BJ (cell line): ENCODE results near the gene KRT76. TPM values are rescaled to one million over a fixed set of nuclear protein-coding genes. Genes with fewer than 3 reads are reported as not detected.

Experiments
- CTCF ChIA-PET: fragments of 350-600 bp; formaldehyde crosslinking; extraction: SDS; loops from one replicate; lab custom pipeline; 2021; ENCODE audit warnings: antibody characterized with exemption, inconsistent platforms; lab: Yijun Ruan, JAX
- POLR2A ChIA-PET: fragments of 300-600 bp; sonication (Branson Sonifier 250); formaldehyde crosslinking; extraction: SDS; loops from one replicate; lab custom pipeline; 2021; ENCODE audit warnings: antibody characterized with exemption; lab: Charles Lee
- DNase-seq: peaks from one replicate; pipeline ENCODE4 v3.0.0-alpha.2; 2011; ENCODE audit warnings: low read depth
- H3K27me3 ChIP-seq: 2 replicates; pipeline ENCODE4 v1.6.0; 2011; ENCODE audit warnings: low read length; ENCODE audit not compliant: control insufficient read depth, insufficient read depth
- H3K36me3 ChIP-seq: 2 replicates; pipeline ENCODE4 v1.5.1; 2011; ENCODE audit warnings: low read length; ENCODE audit not compliant: control insufficient read depth, insufficient read depth
- H3K4me3 ChIP-seq: 2 replicates; pipeline ENCODE4 v1.5.1; 2011; ENCODE audit warnings: low read depth, mild to moderate bottlenecking, control low read depth, low read length
- CTCF ChIP-seq: IDR thresholded peaks from 2 replicates; pipeline ENCODE4 v1.5.1; 2011; ENCODE audit warnings: low read depth, mild to moderate bottlenecking, control low read depth, inconsistent platforms, low read length, moderate library complexity; ENCODE audit not compliant: insufficient read depth
- polyA plus RNA-seq: library from polyadenylated mRNA; depleted of rRNA; stranded (reverse); fragments of >200 nt; gene quantifications from 2 replicates; pipeline ENCODE4 v1.2.3, GENCODE V29; 2011

The KRT76 gene
- polyA plus RNA-seq, 1 experiment = not detected

- ChIA-PET POLR2A (no interaction called here), CTCF (no interaction called here)
These were observed 10.1 kb downstream of the KRT76 start for GRCh38 chr12:52767020-52767379.

GRCh38 chr12:52766351-52767019 is 10.7 kb downstream of the KRT76 start:
- H3K27me3 ChIP-seq = peaks cover 5% of the 10 kb centered on the region
- no peaks in the 10 kb centered on the region for H3K36me3 ChIP-seq
- CTCF ChIA-PET = no interaction called here
- H3K4me3 ChIP-seq = no peak overlapping the region
- no peak for TF ChIP-seq CTCF
- POLR2A ChIA-PET = no interaction called here
- no peak for DNase-seq

More at GRCh38 chr12:52767020-52767379, 10.1 kb downstream of the KRT76 start:
- DNase-seq = no peak
- H3K27me3 ChIP-seq = peaks cover 5% of the 10 kb centered on the region
- no peaks in the 10 kb centered on the region for H3K36me3 ChIP-seq
- H3K4me3 ChIP-seq = no peak overlapping the region
- no peak for TF ChIP-seq CTCF

GRCh38 chr12:52765702-52766101 is 11.4 kb downstream of the KRT76 start:
- no peak for DNase-seq
- POLR2A ChIA-PET = no interaction called here
- Histone ChIP-seq H3K27me3 (peaks cover 5% of the 10 kb centered on the region), H3K36me3 (no peaks in the 10 kb centered on the region), H3K4me3 (no peak overlapping the region)
- no peak for TF ChIP-seq CTCF
- CTCF ChIA-PET = no interaction called here

- no peak overlapping the region for H3K4me3 ChIP-seq
- no peak for DNase-seq
- POLR2A ChIA-PET = no interaction called here
- peaks cover 5% of the 10 kb centered on the region for H3K27me3 ChIP-seq
- H3K36me3 ChIP-seq = no peaks in the 10 kb centered on the region
- TF ChIP-seq CTCF = no peak
- CTCF ChIA-PET = no interaction called here
These were observed 13.2 kb downstream of the KRT76 start for GRCh38 chr12:52763991-52764390.

GRCh38 chr12:52763036-52763659 is 14.0 kb downstream of the KRT76 start:
- H3K36me3 ChIP-seq = no peaks in the 10 kb centered on the region
- no peak for DNase-seq
- ChIA-PET POLR2A (no interaction called here), CTCF (no interaction called here)
- H3K4me3 ChIP-seq = no peak overlapping the region
- peaks cover 5% of the 10 kb centered on the region for H3K27me3 ChIP-seq
- TF ChIP-seq CTCF = no peak
